Duodenal mucosa (tissue), 2 donors: ENCODE measurements around the gene ATRN.

Source experiments
- H3K27ac ChIP-seq: one replicate; pipeline ENCODE4 v1.7.0; 2013; ENCODE audit warnings: low read depth, low read length
- H3K27me3 ChIP-seq, 2 donors: one replicate each; pipeline ENCODE4 v1.7.0; 2013; ENCODE audit warnings: low read length in 2 of 2, control low read depth in 1 of 2; ENCODE audit not compliant: insufficient read depth in 2 of 2, control insufficient read depth in 1 of 2
- H3K36me3 ChIP-seq, 2 donors: one replicate each; pipeline ENCODE4 v1.7.0; 2013; ENCODE audit warnings: low read length in 2 of 2, control low read depth in 1 of 2; ENCODE audit not compliant: insufficient read depth in 2 of 2, control insufficient read depth in 1 of 2
- H3K4me1 ChIP-seq, 2 donors: one replicate each; pipeline ENCODE4 v1.7.0; 2013; ENCODE audit warnings: low read length in 2 of 2, control low read depth in 1 of 2; ENCODE audit not compliant: insufficient read depth in 2 of 2, control insufficient read depth in 1 of 2
- H3K4me3 ChIP-seq, 2 donors: one replicate each; pipeline ENCODE4 v1.7.0; 2013; ENCODE audit warnings: low read length in 2 of 2, low read depth in 1 of 2
- H3K9ac ChIP-seq, 2 donors: one replicate each; pipeline ENCODE4 v1.7.0; 2013; ENCODE audit warnings: low read length in 2 of 2, low read depth in 1 of 2
- H3K9me3 ChIP-seq, 2 donors: one replicate each; pipeline ENCODE4 v1.7.0; 2013; ENCODE audit warnings: low read length in 2 of 2, control low read depth in 1 of 2; ENCODE audit not compliant: control insufficient read depth in 1 of 2

ATRN gene

GRCh38 chr20:3671986-3672546, 201.2 kb downstream of the ATRN start:
- H3K27me3 ChIP-seq, result peaks cover 33 to 45% of the 10 kb centered on the region in 2 donors
- H3K4me1 ChIP-seq, result no peaks in the 10 kb centered on the region
- H3K36me3 ChIP-seq, result no peaks in the 10 kb centered on the region
- H3K4me3 ChIP-seq, result no peak overlapping the region
- no peak overlapping the region for H3K27ac ChIP-seq
- H3K9me3 ChIP-seq, result no peaks in the 10 kb centered on the region
- no peak overlapping the region for H3K9ac ChIP-seq

GRCh38 chr20:3672547-3673171, 201.8 kb downstream of the ATRN start:
- H3K9me3 ChIP-seq, result no peaks in the 10 kb centered on the region
- H3K4me3 ChIP-seq, result no peak overlapping the region
- no peaks in the 10 kb centered on the region for H3K36me3 ChIP-seq
- H3K4me1 ChIP-seq, result no peaks in the 10 kb centered on the region
- H3K27me3 ChIP-seq, result peaks cover 33 to 45% of the 10 kb centered on the region in 2 donors
- no peak overlapping the region for H3K27ac ChIP-seq
- no peak overlapping the region for H3K9ac ChIP-seq

GRCh38 chr20:3673221-3674070, 202.6 kb downstream of the ATRN start:
- H3K36me3 ChIP-seq, result no peaks in the 10 kb centered on the region
- no peaks in the 10 kb centered on the region for H3K4me1 ChIP-seq
- no peak overlapping the region for H3K9ac ChIP-seq
- no peaks in the 10 kb centered on the region for H3K9me3 ChIP-seq
- H3K4me3 ChIP-seq, result no peak overlapping the region
- H3K27me3 ChIP-seq, result peaks cover 33 to 44% of the 10 kb centered on the region in 2 donors
- no peak overlapping the region for H3K27ac ChIP-seq

GRCh38 chr20:3674447-3674846, 203.6 kb downstream of the ATRN start:
- H3K4me1 ChIP-seq, result no peaks in the 10 kb centered on the region
- H3K36me3 ChIP-seq, result no peaks in the 10 kb centered on the region
- no peak overlapping the region for H3K9ac ChIP-seq
- H3K9me3 ChIP-seq, result no peaks in the 10 kb centered on the region
- no peak overlapping the region for H3K27ac ChIP-seq
- H3K27me3 ChIP-seq, result peaks cover 33 to 39% of the 10 kb centered on the region in 2 donors
- no peak overlapping the region for H3K4me3 ChIP-seq

GRCh38 chr20:3674995-3675900, 204.4 kb downstream of the ATRN start:
- H3K27ac ChIP-seq, result no peak overlapping the region
- no peaks in the 10 kb centered on the region for H3K4me1 ChIP-seq
- H3K36me3 ChIP-seq, result no peaks in the 10 kb centered on the region
- H3K4me3 ChIP-seq, result no peak overlapping the region
- no peak overlapping the region for H3K9ac ChIP-seq
- H3K27me3 ChIP-seq, result peaks cover 34 to 36% of the 10 kb centered on the region in 2 donors
- no peaks in the 10 kb centered on the region for H3K9me3 ChIP-seq

- H3K4me3 ChIP-seq, result no peak overlapping the region
- H3K27me3 ChIP-seq, result peaks cover 39 to 43% of the 10 kb centered on the region in 2 donors
- H3K9ac ChIP-seq, result no peak overlapping the region
- no peaks in the 10 kb centered on the region for H3K4me1 ChIP-seq
- no peaks in the 10 kb centered on the region for H3K36me3 ChIP-seq
- H3K27ac ChIP-seq, result no peak overlapping the region
- no peaks in the 10 kb centered on the region for H3K9me3 ChIP-seq
Observed at GRCh38 chr20:3677733-3678132, 206.9 kb downstream of the ATRN start.

GRCh38 chr20:3678198-3678597, 207.4 kb downstream of the ATRN start:
- Histone ChIP-seq H3K9me3 (no peaks in the 10 kb centered on the region), H3K27ac (no peak overlapping the region), H3K4me1 (no peaks in the 10 kb centered on the region), H3K27me3 (peaks cover 39 to 43% of the 10 kb centered on the region in 2 donors), H3K36me3 (no peaks in the 10 kb centered on the region), H3K4me3 (no peak overlapping the region), H3K9ac (no peak overlapping the region)

GRCh38 chr20:3678856-3679720, 208.3 kb downstream of the ATRN start:
- no peaks in the 10 kb centered on the region for H3K36me3 ChIP-seq
- no peak overlapping the region for H3K9ac ChIP-seq
- no peak overlapping the region for H3K27ac ChIP-seq
- H3K27me3 ChIP-seq, result peaks cover 39 to 41% of the 10 kb centered on the region in 2 donors
- H3K9me3 ChIP-seq, result no peaks in the 10 kb centered on the region
- H3K4me3 ChIP-seq, result no peak overlapping the region
- H3K4me1 ChIP-seq, result no peaks in the 10 kb centered on the region
